Activated naive CD8-positive, alpha-beta T cell (primary cell): ENCODE measurements around the gene FAM184B.
A peak's percentile ranks its signal among the peaks of the same experiment; 100 is the strongest.
"Not testable (repeated sequence)": the region's sequence is repeated elsewhere in the genome, so short reads cannot be mapped to it uniquely, and the experiment has no call there.

Experiments
- H3K27ac Mint-ChIP-seq: one replicate; pipeline ENCODE4 v1.8.0; 2021; ENCODE audit warnings: mixed read lengths
- H3K27me3 Mint-ChIP-seq: one replicate; pipeline ENCODE4 v1.8.0; 2021; ENCODE audit warnings: mixed read lengths
- H3K36me3 Mint-ChIP-seq: one replicate; pipeline ENCODE4 v1.8.0; 2021; ENCODE audit warnings: mixed read lengths
- H3K4me1 Mint-ChIP-seq: one replicate; pipeline ENCODE4 v1.8.0; 2021; ENCODE audit warnings: low read depth, mixed read lengths
- H3K4me3 Mint-ChIP-seq: one replicate; pipeline ENCODE4 v1.8.0; 2021; ENCODE audit warnings: mild to moderate bottlenecking, mixed read lengths
- H3K9me3 Mint-ChIP-seq: one replicate; pipeline ENCODE4 v1.8.0; 2021; ENCODE audit warnings: low read depth, mixed read lengths

FAM184B gene

GRCh38 chr4:17659196-17659595 lies 122.2 kb downstream of the FAM184B start:
- H3K36me3 Mint-ChIP-seq, H3K27me3 Mint-ChIP-seq, H3K9me3 Mint-ChIP-seq, H3K4me3 Mint-ChIP-seq, H3K27ac Mint-ChIP-seq, H3K4me1 Mint-ChIP-seq: not testable (repeated sequence)

DNA sequence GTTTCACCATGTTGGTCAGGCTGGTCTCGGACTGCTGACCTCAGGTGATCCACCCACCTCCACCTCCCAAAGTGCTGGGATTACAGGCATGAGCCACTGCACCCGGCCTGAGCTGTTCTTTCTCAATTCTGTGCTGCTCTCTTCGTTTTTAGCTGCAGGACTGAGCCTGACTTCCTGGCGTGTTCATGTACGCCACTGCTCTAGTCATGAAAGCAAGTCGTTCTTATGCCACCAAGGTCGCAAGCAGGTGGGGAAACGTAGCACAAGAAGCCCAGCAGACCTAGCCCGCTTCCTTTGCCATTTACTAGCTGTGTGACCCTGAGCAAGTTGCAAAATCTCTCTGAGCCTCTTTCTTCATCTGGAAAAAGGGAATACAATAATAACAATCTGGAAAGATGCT lies 123.6 kb downstream of the FAM184B start:
- Mint-ChIP-seq H3K27me3 (no peaks in the 10 kb centered on the region), H3K9me3 (no peaks in the 10 kb centered on the region), H3K4me3 (peak overlapping the region; percentile 12), H3K4me1 (peaks cover 8% of the 10 kb centered on the region), H3K36me3 (no peaks in the 10 kb centered on the region), H3K27ac (no peak overlapping the region)

GRCh38 chr4:17657090-17657489 lies 124.3 kb downstream of the FAM184B start:
- peaks cover 10% of the 10 kb centered on the region for H3K4me1 Mint-ChIP-seq
- no peak overlapping the region for H3K4me3 Mint-ChIP-seq
- H3K36me3 Mint-ChIP-seq, result no peaks in the 10 kb centered on the region
- no peaks in the 10 kb centered on the region for H3K9me3 Mint-ChIP-seq
- no peaks in the 10 kb centered on the region for H3K27me3 Mint-ChIP-seq
- H3K27ac Mint-ChIP-seq, result no peak overlapping the region

- no peaks in the 10 kb centered on the region for H3K9me3 Mint-ChIP-seq
- no peaks in the 10 kb centered on the region for H3K36me3 Mint-ChIP-seq
- H3K27ac Mint-ChIP-seq, result no peak overlapping the region
- no peaks in the 10 kb centered on the region for H3K27me3 Mint-ChIP-seq
- no peak overlapping the region for H3K4me3 Mint-ChIP-seq
- peaks cover 28% of the 10 kb centered on the region for H3K4me1 Mint-ChIP-seq
Observed at GRCh38 chr4:17654701-17655100, 126.7 kb downstream of the FAM184B start.

GRCh38 chr4:17650406-17650805 lies 131.0 kb downstream of the FAM184B start:
- peaks cover 25% of the 10 kb centered on the region for H3K4me1 Mint-ChIP-seq
- H3K9me3 Mint-ChIP-seq, result no peaks in the 10 kb centered on the region
- no peak overlapping the region for H3K27ac Mint-ChIP-seq
- no peak overlapping the region for H3K4me3 Mint-ChIP-seq
- no peaks in the 10 kb centered on the region for H3K27me3 Mint-ChIP-seq
- H3K36me3 Mint-ChIP-seq, result no peaks in the 10 kb centered on the region

DNA sequence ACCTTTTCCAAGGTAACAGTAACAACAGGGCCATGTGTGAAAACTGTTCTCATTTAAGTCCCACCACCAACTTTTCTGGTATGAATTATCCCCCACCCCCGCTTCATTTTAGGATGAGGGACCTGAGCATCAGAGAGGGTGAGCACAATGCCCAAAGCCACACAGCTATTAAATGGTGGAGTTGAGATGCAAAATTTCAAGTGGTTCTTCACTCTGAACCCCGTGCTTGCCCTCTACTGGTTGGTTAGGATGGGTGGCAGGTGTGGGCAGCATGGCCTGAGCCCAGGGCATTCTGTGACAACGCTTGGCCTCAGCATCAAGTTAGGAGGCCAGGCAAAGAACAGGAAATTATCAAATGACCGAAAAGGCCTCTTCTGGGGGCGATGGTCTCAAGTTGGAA lies 133.5 kb downstream of the FAM184B start:
- Mint-ChIP-seq H3K9me3 (no peaks in the 10 kb centered on the region), H3K4me1 (peaks cover 24% of the 10 kb centered on the region), H3K27ac (no peak overlapping the region), H3K36me3 (no peaks in the 10 kb centered on the region), H3K4me3 (no peak overlapping the region), H3K27me3 (no peaks in the 10 kb centered on the region)

DNA sequence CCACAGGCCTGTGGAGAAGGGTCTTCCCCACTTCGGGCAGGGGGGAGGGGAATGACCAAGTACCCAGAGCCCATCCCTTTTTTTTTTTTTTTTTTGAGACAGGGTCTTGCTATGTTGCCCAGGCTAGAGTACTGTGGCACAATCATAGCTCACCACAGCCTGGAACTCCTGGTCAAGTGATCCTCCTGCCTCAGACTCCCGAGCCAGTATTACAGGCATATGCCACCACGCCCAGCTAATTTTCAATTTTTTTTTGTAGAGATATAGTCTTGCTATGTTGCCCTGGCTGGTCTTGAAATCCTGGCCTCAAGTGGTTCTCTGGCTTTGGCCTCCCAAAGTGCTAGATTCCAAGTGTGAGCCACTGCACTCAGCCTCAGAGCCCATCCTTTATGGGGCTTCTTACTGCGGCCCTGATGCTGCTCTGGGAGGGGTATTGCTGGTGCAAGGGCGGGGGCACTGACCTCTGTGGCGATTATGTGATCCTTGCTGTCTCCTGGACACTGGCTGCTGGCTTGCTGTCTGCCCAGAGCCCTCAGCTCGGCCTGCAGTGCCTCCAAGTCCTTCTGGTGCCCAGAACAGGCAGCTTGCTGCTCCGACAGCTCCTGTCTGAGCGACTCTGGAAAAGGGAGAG lies 134.1 kb downstream of the FAM184B start:
- H3K9me3 Mint-ChIP-seq, result no peaks in the 10 kb centered on the region
- H3K27me3 Mint-ChIP-seq, result no peaks in the 10 kb centered on the region
- H3K4me3 Mint-ChIP-seq, result no peak overlapping the region
- H3K36me3 Mint-ChIP-seq, result peaks cover 3% of the 10 kb centered on the region
- no peak overlapping the region for H3K27ac Mint-ChIP-seq
- peaks cover 21% of the 10 kb centered on the region for H3K4me1 Mint-ChIP-seq

DNA sequence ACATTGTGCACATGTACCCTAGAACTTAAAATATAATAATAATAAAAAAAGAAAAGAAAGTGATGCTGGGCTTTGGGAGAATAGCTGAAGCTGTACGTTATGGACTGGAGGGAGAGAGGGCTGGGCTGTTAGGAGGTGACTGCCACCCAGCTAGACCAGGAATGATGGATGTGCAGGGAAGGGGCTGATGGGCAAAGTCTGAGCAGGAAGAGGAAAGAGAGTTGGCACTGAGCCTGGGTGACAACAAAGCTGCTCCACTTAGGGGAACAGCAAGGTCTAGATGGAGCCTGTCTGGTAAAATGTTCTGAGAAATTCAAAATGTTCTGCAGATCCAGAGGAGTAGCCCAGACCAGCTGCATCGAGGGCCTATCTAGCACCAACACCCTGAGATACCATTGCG lies 134.7 kb downstream of the FAM184B start:
- Mint-ChIP-seq H3K9me3 (no peaks in the 10 kb centered on the region), H3K4me1 (peaks cover 19% of the 10 kb centered on the region), H3K27ac (no peak overlapping the region), H3K36me3 (peaks cover 3% of the 10 kb centered on the region), H3K27me3 (no peaks in the 10 kb centered on the region), H3K4me3 (no peak overlapping the region)

DNA sequence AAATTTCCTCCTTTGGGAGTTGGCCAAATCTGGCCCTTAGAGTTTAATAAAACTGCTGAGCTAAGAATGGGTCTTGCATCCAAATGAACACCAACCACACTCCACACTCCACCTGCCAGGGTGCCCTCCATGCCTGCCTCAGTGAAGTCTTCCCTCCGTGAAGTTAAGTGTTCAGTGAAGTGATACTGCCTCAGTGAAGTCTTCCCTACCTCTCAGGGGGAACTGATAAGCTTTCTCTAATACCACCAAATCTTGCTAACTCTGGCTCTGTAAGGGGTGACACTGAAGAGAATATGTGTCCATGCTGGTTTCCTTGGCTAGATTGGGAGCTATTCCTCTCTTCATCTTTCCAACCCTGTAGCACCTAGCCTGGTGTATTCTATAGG lies 139.0 kb downstream of the FAM184B start:
- H3K4me1 Mint-ChIP-seq, result no peaks in the 10 kb centered on the region
- H3K27me3 Mint-ChIP-seq, result no peaks in the 10 kb centered on the region
- no peak overlapping the region for H3K4me3 Mint-ChIP-seq
- H3K36me3 Mint-ChIP-seq, result peaks cover 3% of the 10 kb centered on the region
- H3K9me3 Mint-ChIP-seq, result no peaks in the 10 kb centered on the region
- no peak overlapping the region for H3K27ac Mint-ChIP-seq

- no peaks in the 10 kb centered on the region for H3K4me1 Mint-ChIP-seq
- H3K4me3 Mint-ChIP-seq, result no peak overlapping the region
- no peaks in the 10 kb centered on the region for H3K27me3 Mint-ChIP-seq
- H3K9me3 Mint-ChIP-seq, result no peaks in the 10 kb centered on the region
- no peak overlapping the region for H3K27ac Mint-ChIP-seq
- H3K36me3 Mint-ChIP-seq, result peaks cover 6% of the 10 kb centered on the region
Observed at GRCh38 chr4:17639136-17639535, 142.3 kb downstream of the FAM184B start.

DNA sequence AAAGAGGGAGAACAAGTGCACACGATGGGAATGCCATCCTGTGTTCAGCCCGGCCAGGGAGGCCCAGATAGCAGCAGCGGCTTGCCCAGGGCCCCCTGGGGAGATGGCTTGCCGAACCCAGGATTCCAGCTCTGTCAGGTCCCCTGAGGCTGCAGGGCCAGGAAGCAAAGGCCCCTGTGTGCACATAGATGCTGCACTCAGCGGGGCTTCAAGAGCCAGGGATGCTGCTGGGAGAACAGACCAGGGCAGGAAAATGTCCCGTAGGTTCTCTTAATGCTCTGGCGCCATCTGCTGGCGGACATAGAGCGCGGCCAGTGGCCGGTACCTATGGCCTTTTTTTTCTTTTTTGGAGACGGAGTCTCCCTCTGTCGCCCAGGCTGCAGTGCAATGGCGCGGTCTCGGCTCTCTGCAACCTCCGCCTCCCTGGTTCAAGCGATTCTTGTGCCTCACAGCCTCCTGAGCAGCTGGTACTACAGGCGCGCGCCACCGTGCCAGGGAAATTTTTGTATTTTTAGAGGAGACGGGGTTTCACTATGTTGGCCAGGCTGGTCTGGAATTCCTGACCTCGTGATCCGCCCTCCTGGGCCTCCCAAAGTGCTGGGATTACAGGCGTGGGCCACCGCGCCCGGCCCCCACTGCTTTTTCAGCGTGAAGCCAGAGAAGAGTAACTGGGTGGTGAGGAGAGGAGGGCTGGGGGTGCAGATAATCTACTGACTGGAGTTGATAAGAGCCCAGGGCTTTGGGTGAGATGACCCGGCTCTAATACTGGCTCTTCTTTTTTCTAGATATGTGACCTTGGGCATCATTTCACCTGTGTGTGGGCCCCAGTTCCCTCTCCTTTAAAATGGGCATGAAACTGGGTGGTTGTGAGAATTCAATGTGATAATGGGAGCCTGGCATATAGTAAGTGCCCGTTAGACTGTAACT lies 144.5 kb downstream of the FAM184B start:
- Mint-ChIP-seq H3K4me1 (no peaks in the 10 kb centered on the region), H3K9me3 (no peaks in the 10 kb centered on the region), H3K27me3 (no peaks in the 10 kb centered on the region), H3K4me3 (no peak overlapping the region), H3K36me3 (peaks cover 3% of the 10 kb centered on the region), H3K27ac (no peak overlapping the region)

- H3K4me1 Mint-ChIP-seq, result no peaks in the 10 kb centered on the region
- H3K4me3 Mint-ChIP-seq, result no peak overlapping the region
- H3K36me3 Mint-ChIP-seq, result peaks cover 3% of the 10 kb centered on the region
- H3K27me3 Mint-ChIP-seq, result no peaks in the 10 kb centered on the region
- no peaks in the 10 kb centered on the region for H3K9me3 Mint-ChIP-seq
- H3K27ac Mint-ChIP-seq, result no peak overlapping the region
Observed at GRCh38 chr4:17636341-17636695, 145.1 kb downstream of the FAM184B start.

- no peaks in the 10 kb centered on the region for H3K9me3 Mint-ChIP-seq
- no peak overlapping the region for H3K4me3 Mint-ChIP-seq
- peaks cover 3% of the 10 kb centered on the region for H3K36me3 Mint-ChIP-seq
- H3K27ac Mint-ChIP-seq, result no peak overlapping the region
- H3K4me1 Mint-ChIP-seq, result no peaks in the 10 kb centered on the region
- no peaks in the 10 kb centered on the region for H3K27me3 Mint-ChIP-seq
Observed at GRCh38 chr4:17635056-17635455, 146.4 kb downstream of the FAM184B start.

DNA sequence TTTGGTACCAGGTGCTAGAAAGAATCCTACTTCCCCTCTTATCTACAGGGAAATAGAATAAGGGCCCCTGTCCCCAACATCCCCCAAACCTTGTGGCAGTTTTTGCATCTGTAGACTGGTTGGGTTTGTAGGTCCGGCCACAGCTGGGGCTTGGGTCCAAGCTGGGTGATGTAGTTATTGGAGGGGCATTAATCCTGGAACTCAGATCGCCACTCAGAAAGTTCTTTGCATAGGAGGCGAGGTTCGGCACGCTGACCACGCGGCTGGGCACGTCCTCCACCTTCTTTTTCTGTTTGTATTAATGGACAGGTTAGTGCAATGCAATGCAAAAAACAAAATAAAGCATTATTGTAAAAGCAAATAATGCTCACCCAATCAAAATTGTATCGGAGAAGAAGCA lies 147.8 kb downstream of the FAM184B start:
- Mint-ChIP-seq H3K36me3 (peaks cover 5% of the 10 kb centered on the region), H3K27ac (no peak overlapping the region), H3K27me3 (no peaks in the 10 kb centered on the region), H3K4me3 (no peak overlapping the region), H3K4me1 (peaks cover 8% of the 10 kb centered on the region), H3K9me3 (no peaks in the 10 kb centered on the region)

DNA sequence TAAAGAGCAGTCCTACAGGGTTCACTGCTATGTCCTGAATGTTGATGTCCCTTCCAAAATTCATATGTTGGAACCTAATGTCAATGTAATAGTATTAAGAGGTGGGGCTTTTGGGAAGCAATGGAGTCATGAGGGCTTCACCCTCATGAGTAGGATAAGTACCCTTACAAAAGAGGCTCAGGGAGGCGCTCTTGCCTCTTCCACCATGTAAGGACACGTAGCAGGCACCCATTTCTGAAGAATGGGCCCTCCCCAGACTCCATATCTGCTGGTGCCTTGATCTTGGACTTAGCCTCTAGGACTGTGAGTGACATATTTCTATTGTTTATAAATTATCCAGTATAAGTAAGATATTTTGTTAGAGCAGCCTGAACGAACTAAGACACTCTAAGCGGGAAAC lies 151.2 kb downstream of the FAM184B start:
- no peaks in the 10 kb centered on the region for H3K27me3 Mint-ChIP-seq
- peaks cover 12% of the 10 kb centered on the region for H3K4me1 Mint-ChIP-seq
- H3K36me3 Mint-ChIP-seq, result peaks cover 5% of the 10 kb centered on the region
- H3K27ac Mint-ChIP-seq, result no peak overlapping the region
- H3K4me3 Mint-ChIP-seq, result no peak overlapping the region
- no peaks in the 10 kb centered on the region for H3K9me3 Mint-ChIP-seq

DNA sequence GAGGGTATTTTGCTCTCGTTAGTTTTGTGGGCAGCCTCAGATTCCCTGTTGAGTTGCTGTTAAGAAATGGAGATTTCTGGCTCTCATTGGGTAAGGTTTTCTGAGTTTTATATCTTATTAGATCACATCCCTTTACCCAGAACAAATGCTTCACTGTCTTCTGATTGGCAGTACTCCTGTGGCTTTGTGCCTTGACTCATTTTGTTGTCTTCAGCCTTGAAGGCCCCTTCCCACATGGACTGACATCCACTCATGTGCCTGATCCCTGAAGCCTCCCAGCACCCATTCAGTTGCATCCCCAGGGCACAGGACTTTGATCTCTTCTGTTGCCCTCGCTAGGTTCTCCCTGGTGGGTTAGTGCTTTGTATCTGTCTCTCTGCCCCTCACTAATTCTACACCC lies 156.6 kb downstream of the FAM184B start:
- Mint-ChIP-seq H3K9me3 (no peaks in the 10 kb centered on the region), H3K4me1 (peaks cover 24% of the 10 kb centered on the region), H3K27me3 (no peaks in the 10 kb centered on the region), H3K36me3 (peaks cover 6% of the 10 kb centered on the region), H3K4me3 (no peak overlapping the region), H3K27ac (no peak overlapping the region)
